ENCODE measurements around the gene CPA4. TPM values are rescaled to one million over a fixed set of nuclear protein-coding genes. Genes with fewer than 3 reads are reported as not detected.

The CPA4 gene
- total and polyA plus RNA-seq, 2 experiments from 2014 or later: not detected

GRCh38 chr7:130367088-130367755 is 74.3 kb downstream of the CPA4 start:
- no peaks in the 10 kb centered on the region for H4K20me1 ChIP-seq (replicated peaks; ENCODE audit: insufficient read depth)
- DNase-seq (ENCODE audit: low spot score) (no peak), ATAC-seq (no peak)
- no peaks in the 10 kb centered on the region for H3F3A ChIP-seq (replicated peaks; ENCODE audit: low read depth)
- H3K27ac Mint-ChIP-seq: no peak overlapping the region
- no peaks in the 10 kb centered on the region for H3K79me2 ChIP-seq (replicated peaks; ENCODE audit: insufficient read depth)
- peaks cover 4% of the 10 kb centered on the region; the same call in 1 of the 3 replicates for H3K36me3 Mint-ChIP-seq (ENCODE audit: low read depth)
- H2AFZ ChIP-seq: no peak overlapping the region
- no peak overlapping the region for H3K27ac ChIP-seq (ENCODE audit: low read depth)
- peaks cover 7% of the 10 kb centered on the region for H3K27me3 Mint-ChIP-seq (ENCODE audit: insufficient read depth, low read depth, poor library complexity)
- no peaks in the 10 kb centered on the region for H3K27me3 ChIP-seq (ENCODE audit: insufficient read depth)
- H3K9me3 Mint-ChIP-seq: no peaks in the 10 kb centered on the region
- H3K4me3 ChIP-seq: no peak overlapping the region
- no peak overlapping the region for H3K4me2 ChIP-seq
- peaks cover 21% of the 10 kb centered on the region for H3K4me1 Mint-ChIP-seq
- 0 out of 2 replicates have a peak, but pooled peaks cover 4% of the 10 kb centered on the region for H3K9me2 ChIP-seq (ENCODE audit: insufficient read depth)
- peaks cover 5% of the 10 kb centered on the region; the same call in 1 of the 2 replicates for H3K4me1 ChIP-seq (ENCODE audit: insufficient read depth)
- no peaks in the 10 kb centered on the region for H3K36me3 ChIP-seq (ENCODE audit: insufficient read depth)
- no peak overlapping the region for H3K4me3 Mint-ChIP-seq
- TF ChIP-seq CREB1 (CRISPR knock-in tag; IDR thresholded peaks at IDR 0.05; ENCODE audit: low read depth) (no peak), NANOG (IDR thresholded peaks at IDR 0.05; ENCODE audit: borderline replicate concordance) (no peak), EZH2 (IDR thresholded peaks at IDR 0.05; ENCODE audit: low read depth, unreplicated experiment) (no peak), JUNB (IDR thresholded peaks at IDR 0.05; ENCODE audit: unreplicated experiment) (no peak), STAT1 (IDR thresholded peaks at IDR 0.05; ENCODE audit: unreplicated experiment) (no peak), ZNF331 (CRISPR knock-in tag; IDR thresholded peaks at IDR 0.05; ENCODE audit: low read depth) (no peak)
- TF ChIP-seq, protein P1, sequence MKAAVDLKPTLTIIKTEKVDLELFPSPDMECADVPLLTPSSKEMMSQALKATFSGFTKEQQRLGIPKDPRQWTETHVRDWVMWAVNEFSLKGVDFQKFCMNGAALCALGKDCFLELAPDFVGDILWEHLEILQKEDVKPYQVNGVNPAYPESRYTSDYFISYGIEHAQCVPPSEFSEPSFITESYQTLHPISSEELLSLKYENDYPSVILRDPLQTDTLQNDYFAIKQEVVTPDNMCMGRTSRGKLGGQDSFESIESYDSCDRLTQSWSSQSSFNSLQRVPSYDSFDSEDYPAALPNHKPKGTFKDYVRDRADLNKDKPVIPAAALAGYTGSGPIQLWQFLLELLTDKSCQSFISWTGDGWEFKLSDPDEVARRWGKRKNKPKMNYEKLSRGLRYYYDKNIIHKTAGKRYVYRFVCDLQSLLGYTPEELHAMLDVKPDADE (IDR thresholded peaks at IDR 0.05): no peak
- TF ChIP-seq, protein P2, sequence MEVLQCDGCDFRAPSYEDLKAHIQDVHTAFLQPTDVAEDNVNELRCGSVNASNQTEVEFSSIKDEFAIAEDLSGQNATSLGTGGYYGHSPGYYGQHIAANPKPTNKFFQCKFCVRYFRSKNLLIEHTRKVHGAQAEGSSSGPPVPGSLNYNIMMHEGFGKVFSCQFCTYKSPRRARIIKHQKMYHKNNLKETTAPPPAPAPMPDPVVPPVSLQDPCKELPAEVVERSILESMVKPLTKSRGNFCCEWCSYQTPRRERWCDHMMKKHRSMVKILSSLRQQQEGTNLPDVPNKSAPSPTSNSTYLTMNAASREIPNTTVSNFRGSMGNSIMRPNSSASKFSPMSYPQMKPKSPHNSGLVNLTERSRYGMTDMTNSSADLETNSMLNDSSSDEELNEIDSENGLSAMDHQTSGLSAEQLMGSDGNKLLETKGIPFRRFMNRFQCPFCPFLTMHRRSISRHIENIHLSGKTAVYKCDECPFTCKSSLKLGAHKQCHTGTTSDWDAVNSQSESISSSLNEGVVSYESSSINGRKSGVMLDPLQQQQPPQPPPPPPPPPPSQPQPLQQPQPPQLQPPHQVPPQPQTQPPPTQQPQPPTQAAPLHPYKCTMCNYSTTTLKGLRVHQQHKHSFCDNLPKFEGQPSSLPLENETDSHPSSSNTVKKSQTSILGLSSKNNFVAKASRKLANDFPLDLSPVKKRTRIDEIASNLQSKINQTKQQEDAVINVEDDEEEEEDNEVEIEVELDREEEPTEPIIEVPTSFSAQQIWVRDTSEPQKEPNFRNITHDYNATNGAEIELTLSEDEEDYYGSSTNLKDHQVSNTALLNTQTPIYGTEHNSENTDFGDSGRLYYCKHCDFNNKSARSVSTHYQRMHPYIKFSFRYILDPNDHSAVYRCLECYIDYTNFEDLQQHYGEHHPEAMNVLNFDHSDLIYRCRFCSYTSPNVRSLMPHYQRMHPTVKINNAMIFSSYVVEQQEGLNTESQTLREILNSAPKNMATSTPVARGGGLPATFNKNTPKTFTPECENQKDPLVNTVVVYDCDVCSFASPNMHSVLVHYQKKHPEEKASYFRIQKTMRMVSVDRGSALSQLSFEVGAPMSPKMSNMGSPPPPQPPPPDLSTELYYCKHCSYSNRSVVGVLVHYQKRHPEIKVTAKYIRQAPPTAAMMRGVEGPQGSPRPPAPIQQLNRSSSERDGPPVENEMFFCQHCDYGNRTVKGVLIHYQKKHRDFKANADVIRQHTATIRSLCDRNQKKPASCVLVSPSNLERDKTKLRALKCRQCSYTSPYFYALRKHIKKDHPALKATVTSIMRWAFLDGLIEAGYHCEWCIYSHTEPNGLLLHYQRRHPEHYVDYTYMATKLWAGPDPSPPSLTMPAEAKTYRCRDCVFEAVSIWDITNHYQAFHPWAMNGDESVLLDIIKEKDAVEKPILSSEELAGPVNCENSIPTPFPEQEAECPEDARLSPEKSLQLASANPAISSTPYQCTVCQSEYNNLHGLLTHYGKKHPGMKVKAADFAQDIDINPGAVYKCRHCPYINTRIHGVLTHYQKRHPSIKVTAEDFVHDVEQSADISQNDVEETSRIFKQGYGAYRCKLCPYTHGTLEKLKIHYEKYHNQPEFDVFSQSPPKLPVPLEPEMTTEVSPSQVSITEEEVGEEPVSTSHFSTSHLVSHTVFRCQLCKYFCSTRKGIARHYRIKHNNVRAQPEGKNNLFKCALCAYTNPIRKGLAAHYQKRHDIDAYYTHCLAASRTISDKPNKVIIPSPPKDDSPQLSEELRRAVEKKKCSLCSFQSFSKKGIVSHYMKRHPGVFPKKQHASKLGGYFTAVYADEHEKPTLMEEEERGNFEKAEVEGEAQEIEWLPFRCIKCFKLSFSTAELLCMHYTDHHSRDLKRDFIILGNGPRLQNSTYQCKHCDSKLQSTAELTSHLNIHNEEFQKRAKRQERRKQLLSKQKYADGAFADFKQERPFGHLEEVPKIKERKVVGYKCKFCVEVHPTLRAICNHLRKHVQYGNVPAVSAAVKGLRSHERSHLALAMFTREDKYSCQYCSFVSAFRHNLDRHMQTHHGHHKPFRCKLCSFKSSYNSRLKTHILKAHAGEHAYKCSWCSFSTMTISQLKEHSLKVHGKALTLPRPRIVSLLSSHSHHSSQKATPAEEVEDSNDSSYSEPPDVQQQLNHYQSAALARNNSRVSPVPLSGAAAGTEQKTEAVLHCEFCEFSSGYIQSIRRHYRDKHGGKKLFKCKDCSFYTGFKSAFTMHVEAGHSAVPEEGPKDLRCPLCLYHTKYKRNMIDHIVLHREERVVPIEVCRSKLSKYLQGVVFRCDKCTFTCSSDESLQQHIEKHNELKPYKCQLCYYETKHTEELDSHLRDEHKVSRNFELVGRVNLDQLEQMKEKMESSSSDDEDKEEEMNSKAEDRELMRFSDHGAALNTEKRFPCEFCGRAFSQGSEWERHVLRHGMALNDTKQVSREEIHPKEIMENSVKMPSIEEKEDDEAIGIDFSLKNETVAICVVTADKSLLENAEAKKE (CRISPR knock-in tag; IDR thresholded peaks at IDR 0.05): no peak
- TF ChIP-seq, protein P3, sequence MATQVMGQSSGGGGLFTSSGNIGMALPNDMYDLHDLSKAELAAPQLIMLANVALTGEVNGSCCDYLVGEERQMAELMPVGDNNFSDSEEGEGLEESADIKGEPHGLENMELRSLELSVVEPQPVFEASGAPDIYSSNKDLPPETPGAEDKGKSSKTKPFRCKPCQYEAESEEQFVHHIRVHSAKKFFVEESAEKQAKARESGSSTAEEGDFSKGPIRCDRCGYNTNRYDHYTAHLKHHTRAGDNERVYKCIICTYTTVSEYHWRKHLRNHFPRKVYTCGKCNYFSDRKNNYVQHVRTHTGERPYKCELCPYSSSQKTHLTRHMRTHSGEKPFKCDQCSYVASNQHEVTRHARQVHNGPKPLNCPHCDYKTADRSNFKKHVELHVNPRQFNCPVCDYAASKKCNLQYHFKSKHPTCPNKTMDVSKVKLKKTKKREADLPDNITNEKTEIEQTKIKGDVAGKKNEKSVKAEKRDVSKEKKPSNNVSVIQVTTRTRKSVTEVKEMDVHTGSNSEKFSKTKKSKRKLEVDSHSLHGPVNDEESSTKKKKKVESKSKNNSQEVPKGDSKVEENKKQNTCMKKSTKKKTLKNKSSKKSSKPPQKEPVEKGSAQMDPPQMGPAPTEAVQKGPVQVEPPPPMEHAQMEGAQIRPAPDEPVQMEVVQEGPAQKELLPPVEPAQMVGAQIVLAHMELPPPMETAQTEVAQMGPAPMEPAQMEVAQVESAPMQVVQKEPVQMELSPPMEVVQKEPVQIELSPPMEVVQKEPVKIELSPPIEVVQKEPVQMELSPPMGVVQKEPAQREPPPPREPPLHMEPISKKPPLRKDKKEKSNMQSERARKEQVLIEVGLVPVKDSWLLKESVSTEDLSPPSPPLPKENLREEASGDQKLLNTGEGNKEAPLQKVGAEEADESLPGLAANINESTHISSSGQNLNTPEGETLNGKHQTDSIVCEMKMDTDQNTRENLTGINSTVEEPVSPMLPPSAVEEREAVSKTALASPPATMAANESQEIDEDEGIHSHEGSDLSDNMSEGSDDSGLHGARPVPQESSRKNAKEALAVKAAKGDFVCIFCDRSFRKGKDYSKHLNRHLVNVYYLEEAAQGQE (IDR thresholded peaks at IDR 0.05; ENCODE audit: unreplicated experiment): no peak

Measured in GM23338 (cell line).